ENCODE results near the gene GJE1.
"Not testable (repeated sequence)": the region's sequence is repeated elsewhere in the genome, so short reads cannot be mapped to it uniquely, and the experiment has no call there.

GJE1 gene, protein sequence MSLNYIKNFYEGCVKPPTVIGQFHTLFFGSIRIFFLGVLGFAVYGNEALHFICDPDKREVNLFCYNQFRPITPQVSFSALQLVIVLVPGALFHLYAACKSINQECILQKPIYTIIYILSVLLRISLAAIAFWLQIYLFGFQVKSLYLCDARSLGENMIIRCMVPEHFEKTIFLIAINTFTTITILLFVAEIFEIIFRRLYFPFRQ

DNA sequence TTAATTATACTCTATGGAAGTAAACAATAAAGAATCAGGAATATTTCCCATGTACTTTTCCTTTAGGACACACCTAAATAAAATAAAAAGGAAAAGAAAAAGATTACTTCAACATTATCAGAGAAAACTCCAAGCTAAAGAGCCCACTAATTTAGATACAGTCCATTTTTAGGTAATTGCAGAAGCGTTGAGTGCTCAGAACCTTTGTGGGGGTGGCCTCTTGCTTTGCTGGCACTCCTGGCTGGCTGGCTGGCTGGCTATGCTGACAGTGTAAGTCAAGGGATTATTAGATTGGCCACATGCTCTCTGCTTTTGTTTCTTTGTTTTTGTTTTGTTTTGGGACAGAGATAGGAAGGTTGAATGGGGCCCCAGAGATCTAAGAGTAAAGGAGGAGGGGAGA is at the start of gene GJE1:
TSS of gene GJE1 (plus strand) at position 301 of the 400 bp plus-strand sequence. CDS start 234 bp downstream, outside the sequence.
- DNase-seq (ENCODE audit: low read depth) = no peak

DNA sequence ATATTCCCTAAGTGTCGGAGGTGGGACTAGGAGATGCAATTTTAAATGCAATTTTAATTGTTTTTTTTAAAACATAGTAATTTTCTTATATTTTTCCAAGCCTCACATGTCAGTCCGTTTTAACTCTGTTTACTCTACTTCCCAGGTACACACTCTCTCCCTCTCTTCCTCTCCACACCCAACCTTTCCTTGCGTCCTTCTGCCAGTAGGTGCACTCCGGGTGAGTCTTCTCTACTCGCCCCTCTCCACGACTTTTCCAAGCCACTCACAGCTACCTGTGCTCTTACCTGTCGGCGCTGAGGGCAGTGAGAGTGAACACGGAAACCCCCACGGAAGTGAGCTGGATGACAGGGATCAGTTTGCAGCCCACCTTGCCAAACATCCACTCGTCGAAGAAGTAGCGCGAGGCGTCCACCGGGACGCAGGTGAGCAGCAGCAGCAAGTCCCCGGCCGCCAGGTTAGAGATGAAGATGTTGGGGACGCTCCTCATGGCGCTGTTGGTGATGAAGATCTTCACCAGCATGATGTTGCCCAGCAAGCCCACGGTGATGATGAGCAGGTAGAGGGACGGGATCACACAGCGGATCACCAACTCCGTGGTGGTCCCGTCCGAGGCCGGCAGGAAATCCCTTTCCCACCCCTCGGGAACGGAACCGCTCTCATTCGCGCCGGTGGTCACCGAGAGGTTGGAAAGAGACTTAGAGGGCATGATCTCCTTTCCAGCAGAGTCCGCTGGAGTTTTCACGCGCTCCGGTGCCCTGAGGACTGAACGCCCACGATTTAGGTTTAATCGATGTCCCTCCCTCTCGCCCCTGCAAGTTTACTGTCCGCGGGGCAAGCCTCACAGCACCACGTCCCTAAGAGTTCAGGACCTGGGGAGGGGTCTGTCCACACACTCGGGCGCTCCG is 44.5 kb upstream of the GJE1 start:
- DNase-seq (ENCODE audit: low read depth) = no peak

DNA sequence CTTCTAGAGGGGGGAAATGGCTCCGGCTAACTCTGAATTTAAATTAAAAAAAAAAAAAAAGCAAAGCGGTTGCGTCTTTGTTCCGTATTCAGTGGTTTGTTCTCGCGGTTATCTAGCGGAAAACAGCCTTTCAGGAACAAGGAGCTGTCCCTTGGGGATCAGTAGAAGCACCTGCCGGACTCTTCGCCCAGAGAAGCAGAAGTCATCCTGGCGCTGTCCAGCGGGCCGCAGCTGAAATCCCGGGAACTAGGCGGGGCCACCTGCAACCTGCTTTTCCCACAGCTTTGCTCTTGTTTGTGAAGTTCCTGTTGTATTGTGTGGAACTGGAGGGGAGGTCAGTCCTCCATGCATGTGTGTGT is 43.9 kb upstream of the GJE1 start:
- DNase-seq (ENCODE audit: low read depth) = peak; percentile 67

DNA sequence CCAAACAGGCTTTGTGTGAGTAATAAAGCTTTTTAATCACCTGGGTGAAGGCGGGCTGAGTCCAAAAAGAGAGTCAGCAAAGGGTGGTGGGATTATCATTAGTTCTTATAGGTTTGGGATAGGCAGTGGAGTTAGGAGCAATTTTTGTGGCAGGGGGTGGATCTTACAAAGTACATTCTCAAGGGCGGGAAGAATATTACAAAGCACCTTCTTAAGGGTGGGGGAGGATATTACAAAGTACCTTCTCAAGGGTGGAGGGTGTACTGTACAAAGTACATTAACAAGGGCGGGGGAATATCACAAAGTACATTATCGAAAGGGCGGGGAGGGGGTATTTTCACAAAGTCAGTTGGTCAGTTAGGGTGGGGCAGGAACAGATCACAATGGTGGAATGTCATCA is 27.9 kb upstream of the GJE1 start:
- not testable (repeated sequence) for DNase-seq (ENCODE audit: low read depth)

DNA sequence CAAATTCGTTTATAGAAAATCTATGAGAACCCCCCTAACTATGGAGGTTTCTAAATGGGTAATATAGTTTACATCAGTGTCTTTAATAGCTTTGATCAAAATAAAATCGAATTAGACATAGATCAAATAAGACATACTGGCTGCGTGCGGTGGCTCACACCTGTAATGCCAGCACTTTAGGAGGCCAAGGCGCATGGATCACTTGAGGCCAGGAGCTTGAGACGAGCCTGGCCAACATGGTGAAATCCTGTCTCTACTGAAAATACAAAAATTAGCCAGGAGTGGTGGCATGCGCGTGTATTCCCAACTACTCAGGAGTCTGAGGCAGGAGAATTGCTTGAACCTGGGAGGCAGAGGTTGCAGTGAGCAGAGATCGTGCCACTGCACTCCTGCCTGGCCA is 21.9 kb upstream of the GJE1 start:
- not testable (repeated sequence) for DNase-seq (ENCODE audit: low read depth)

DNA sequence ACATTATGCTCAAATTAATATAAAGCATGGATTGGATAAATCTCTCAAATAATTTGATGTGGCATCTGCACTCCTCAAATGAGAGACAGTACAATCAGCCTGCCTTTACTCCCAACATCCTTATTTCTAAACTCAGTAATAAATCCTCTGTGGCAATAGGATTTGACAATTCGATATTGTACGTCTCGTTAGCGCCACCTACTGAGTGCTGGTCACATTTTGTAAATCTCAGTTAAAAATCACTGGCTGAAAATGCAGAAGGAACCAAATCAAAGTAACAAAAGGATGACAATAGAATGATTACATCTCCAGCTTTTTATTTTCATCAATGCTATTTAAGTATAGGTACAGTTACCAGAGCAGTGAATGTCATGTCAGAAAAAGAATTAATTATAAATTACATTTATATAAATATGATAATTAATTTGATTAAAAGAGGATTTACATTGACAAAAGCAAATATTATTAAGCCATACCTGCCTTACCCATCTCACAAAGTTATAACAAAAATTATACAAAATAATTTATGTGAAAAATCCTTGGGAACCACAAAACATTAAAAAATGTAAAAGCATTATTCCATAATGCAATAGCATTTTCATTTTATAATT is 20.2 kb upstream of the GJE1 start:
- peak; percentile 75 for DNase-seq (ENCODE audit: low read depth)

DNA sequence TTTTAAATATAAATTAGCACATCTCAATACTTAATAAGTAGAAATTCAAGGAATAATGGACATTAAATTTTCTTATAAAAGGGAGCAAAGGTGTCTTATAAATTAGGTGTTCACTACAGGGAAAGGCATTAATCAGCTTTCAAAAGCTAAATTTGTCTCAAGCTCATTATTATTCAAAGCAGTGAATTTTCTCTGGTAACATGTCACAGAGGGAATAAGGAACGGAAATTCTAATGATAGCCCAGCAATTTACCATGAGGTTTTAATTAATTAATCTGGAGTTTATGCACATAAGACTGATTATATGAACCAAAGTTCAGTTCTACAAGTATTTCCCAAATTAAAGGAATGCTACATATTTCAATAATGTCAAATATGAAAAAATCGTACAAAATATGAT is 15.4 kb upstream of the GJE1 start:
- DNase-seq (ENCODE audit: low read depth) = no peak

DNA sequence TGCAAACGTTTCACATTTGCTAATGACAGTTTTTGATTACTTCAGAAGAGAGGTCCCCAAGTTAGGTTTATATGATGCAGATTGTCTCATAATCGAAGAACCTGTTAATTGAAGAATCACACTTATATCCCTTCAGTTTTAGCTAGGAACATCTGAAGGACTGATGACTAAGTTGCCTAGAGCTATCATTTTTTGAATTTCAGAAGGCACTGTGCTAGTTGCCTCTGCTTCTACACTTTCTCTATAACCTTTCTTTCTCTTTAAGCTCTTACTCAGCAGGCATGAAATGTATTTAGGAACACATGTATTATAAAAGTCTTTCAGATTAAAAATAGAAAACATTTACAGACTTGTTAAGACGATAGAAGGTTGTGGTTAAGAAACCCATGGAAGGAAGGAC is 14.4 kb upstream of the GJE1 start:
- peak; percentile 22 for DNase-seq (ENCODE audit: low read depth)

DNA sequence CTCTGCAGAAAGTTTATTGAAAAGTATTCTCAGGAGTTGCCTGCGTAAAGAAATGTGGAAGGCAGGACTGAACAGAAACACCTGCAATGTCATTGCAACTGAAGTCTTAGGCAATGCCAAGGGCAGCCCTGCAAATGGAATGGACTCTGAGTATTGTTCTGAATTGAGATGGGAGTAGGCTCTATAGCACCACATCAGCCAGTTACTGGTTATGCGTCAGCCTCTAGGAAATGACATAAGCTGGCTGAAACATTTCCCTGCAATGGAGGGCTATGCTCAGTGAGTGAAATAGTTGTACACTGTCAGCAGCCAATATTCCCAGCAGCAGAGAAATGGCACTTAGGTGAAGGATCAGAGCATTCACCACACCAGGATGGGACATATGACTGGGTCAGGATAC is 13.8 kb upstream of the GJE1 start:
- no peak for DNase-seq (ENCODE audit: low read depth)

DNA sequence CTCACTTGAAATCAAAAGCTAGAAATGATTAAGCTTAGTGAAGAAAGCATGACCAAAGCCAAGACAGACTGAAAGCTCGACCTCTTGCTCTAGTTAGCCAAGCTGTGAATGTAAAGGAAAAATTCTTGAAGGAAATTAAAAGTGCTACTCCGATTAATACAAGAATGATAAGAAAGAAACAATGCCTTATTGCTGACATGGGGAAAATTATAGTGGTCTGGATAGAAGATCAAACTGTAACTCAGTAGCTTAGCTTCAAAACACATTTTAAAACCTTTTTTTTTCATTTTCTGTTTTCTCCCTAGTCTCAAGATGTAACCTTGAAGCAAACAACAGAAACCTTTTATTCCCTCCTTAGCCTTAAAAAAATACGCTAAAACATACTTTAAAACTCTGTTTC is 11.4 kb upstream of the GJE1 start:
- no peak for DNase-seq (ENCODE audit: low read depth)

DNA sequence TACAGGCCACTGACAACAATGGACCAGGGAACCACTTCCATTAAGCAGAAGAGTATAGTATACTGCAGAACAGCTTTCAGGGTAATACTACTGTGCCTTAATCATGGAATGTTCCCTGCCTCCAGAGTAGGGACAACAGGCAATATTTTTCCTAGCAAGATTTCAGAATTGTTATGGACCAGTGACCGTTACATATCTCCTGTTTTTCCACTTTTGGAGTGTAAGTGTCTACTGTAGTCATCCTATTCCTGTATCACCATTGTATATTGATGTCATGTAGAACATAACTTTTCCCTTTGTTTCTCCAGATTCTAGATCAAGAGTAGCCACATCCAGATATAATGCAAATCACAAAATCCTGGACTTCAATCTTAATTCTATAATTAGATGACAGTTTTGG is 1.9 kb upstream of the GJE1 start:
- no peak for DNase-seq (ENCODE audit: low read depth)

DNA sequence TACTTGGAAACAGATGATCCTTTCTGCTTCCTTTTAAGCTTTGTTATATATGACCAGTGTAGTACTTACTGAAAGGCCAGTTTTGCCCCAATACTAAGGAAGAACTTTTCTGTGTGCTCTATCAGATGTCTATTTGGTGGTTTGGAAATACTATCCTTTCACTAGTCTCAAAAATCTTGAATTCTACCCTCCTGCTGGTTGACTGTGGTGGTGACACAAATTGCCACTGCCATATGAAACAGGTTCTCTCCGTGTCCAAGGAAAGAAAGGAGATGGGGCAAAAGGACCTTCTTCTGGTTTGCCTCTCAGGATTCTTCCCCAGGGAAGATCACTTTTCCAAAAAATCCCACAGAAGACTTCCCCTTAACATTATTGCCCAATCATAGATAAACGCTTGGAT is 6.2 kb downstream of the GJE1 start:
- no peak for DNase-seq (ENCODE audit: low read depth)

DNA sequence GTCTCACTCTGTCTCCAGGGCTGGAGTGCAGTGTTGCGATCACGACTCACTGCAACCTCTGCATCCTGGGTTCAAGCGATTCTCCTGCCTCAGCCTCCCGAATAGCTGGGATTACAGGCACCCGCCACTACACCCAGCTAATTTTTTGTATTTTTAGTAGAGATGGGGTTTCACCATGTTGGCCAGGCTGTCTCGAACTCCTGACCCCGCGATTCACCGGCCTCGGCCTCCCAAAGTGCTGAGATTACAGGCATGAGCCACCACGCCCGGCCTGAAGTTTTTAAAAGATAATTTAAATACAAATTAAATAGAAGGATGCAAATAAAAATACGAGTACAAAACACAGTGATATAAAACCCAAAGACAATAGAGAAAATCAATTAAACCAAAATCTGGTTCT is 8.8 kb downstream of the GJE1 start:
- DNase-seq (ENCODE audit: low read depth) = not testable (repeated sequence)

DNA sequence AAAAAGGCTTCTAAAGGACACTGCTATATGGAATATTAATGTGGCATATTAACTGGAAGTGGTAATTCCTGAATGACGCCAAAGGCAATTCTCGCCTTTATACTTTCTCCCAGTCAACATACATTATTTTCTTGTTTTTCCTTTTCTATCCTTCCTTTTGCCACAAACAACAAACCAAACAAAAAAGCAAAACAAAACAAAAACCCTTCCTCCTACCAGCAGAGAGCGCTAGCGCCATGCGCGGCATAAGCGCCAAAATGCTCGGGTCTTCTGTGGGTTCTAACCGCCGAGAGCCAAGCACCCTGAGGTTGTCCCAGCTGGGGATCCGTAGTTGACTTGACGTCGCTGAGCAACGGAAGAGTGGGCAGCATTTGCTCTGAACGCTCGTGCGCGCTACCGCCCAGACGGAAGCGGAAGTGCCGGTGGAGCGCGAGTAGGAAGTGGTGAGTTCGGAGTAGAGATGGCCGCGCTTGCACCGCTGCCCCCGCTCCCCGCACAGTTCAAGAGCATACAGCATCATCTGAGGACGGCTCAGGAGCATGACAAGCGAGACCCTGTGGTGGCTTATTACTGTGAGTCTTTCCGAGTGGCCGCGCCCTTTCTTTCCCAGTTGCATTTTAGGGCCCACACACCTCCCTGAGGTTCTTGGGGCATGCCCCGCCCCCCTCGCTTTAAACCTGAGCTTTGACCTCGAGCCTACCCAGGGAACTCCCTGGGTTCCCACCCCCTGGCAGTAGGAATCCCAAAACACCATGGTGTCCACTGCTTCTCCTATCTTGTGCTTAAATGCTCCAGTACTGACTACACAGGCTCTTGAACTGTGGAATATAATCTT is 14.3 kb downstream of the GJE1 start, which contains the start of the genes NMBR and VTA1:
TSS of gene NMBR (minus strand) at position 295 of the 835 bp plus-strand sequence. CDS start 58,464 bp downstream, outside the sequence.
TSS of gene VTA1 (plus strand) at position 436 of the 835 bp plus-strand sequence. CDS start at position 461, 25 bp downstream.
- peak; percentile 99 for DNase-seq (ENCODE audit: low read depth)

DNA sequence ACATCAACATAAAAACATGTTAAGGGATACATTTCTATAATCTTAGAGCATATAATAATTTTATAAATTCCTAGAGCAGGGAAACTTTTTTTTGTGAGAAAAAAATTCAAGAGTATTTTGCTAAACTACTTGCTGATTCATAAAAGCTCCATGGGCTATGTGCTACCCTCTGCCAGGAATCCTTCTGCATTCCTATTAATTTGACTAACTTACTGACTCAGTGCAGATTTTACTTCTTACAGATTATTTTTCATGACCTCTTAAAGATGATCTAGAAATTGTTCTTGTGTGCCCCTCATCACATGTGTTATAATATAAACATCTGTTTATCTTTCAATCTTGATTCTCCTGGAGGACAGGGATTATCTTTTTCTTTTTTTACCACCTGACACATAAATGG is 20.0 kb downstream of the GJE1 start:
- peak; percentile 82 for DNase-seq (ENCODE audit: low read depth)

DNA sequence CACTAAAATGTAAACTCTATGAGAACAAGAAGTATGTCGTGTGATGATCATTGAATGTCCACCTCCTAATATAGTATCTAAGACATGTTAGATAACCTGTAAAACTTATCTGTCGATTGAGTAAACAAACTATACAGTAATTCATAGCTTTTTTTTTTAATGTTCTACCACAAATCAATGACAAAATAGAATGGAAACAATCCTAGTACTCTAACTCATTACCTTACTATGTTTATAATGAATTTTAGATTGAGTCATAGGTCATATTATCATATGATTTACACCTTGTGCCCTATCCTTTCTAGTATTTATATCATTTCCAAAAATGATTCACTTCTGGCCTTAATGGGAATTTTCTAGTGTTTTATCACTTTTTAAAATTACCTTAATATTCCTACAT is 20.5 kb downstream of the GJE1 start:
- DNase-seq (ENCODE audit: low read depth) = no peak

DNA sequence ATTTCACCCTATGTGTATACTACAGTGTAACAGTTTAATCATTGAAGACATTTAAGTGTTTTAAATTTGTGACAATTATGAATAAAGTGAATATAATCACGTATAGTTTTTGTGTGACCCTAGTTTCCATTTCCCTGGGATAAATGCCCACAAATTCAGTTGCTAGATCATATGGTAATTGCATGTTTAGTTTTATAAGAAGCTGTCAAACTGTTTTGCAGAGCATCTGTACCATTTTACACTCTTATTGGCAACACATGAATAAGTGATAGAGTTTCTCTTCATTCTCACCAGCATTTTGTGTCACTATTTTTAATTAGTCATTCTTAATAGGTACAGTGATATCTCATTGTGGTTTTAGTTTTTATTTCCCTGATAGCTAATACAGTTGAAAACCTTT is 21.6 kb downstream of the GJE1 start:
- no peak for DNase-seq (ENCODE audit: low read depth)

DNA sequence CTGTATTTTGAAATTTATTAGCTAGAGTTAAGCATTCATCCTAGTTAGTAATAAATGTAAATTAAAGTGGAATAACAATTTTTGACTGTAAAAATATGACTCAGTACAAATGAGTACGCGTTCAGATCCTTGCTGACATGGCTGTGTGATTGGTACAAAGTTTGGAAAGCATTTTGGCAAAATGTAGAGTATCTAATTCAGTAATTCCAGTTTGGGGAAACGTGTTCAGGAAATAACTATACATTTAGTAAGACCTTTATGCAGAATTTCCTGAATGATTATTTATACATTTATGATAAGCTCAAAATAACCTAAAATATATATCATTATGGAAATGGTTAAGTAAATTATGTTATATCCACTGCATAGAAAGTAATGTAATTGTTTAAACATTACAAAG is 22.4 kb downstream of the GJE1 start:
- no peak for DNase-seq (ENCODE audit: low read depth)

DNA sequence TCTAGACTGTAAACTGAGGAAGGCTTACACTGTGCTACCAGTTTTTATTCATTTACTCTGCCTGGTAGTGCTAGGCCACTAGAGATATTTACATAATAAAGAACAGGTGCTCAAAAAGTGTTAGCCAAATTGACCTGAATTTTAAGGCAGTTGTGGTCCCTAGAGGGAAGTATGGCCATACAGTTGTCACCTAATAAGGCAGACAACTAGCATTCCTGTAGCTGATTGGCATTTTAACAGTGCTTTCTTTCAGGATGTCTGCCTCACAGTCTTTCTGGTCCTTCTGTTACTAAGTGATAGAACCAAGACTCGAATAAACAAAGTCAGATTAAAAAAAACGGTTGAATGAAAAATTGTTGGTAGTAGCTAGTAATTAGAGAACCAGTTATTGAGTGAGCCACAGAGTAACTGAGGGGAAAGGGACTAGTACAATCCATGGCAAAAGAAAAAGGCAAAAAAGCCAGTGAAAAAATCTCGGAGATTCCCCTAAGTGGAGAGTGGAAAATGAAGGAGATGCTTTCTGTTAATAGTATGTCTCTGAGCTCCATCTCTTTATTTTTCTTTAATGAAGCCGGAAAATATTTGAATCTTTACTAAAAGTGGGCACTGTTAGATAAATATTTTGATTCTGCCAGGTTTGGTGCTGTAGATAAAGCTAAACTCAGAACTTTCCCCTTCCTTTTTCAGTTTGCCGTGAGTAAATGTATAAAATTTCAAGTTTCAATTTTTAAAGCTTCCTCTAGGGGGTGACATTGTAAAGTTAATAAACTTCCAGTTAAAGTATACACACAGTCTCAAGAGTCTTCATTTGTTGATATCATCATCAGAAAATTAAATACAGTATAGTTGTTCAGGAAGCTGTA is 23.4 kb downstream of the GJE1 start:
- peak; percentile 45 for DNase-seq (ENCODE audit: low read depth)

DNA sequence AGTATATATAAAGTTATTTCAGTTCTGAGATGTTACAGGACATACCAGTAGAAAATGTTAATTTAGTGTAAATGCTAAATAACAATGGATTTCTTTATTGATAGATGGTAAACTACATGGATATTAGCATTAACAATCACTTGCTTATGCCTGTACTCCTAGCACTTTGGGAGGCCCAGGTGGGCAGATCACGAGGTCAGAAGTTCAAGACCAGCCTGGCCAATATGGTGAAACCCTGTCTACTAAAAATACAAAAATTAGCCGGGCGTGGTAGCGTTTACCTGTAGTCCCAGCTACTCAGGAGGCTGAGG is 24.0 kb downstream of the GJE1 start:
- not testable (repeated sequence) for DNase-seq (ENCODE audit: low read depth)

DNA sequence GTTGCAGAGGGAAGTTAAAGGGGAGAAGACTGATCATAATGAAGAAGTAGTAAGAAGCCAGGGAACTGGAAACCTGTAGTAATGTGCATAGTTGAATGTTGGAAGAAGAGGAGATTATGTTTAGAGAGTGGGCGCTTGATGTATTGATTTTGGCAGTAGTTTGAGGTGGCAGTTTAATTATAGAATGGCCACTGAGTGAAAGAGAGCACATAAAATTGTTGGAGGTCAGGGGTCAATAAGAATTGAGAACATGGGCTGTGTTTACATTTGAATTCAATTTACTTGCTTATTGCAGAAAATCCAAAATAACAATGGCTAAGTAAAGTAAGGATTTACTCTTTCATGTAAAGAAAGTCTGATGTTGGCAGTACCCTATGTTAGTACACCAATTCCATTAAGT is 30.1 kb downstream of the GJE1 start:
- DNase-seq (ENCODE audit: low read depth) = no peak
